ENCODE results near the gene SLC30A3. TPM values are rescaled to one million over a fixed set of nuclear protein-coding genes. Genes with fewer than 3 reads are reported as not detected.

SLC30A3 gene
- total and polyA plus RNA-seq, 2 of the 4 experiments (the other 2 are of a cell fraction) = 0.15 TPM; not detected in 1

DNA sequence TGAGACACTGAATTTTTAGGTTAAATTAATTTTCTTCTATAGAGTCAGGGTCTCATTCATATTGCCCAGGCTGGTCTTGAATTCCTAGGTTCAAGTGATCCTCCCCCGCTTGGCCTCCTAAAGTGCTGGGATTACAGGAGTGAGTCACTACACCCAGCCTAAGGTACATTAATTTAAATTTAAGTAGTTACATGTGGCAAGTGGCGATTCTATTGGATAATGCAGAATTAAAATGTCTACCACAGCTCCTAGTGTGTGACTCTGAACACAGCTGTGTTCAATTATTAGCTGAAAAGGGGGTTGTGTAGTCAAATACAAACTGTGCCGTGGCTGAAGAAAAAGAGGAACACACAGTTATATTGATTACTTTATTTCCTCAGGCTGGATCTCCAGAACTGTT, 47.9 kb downstream of the SLC30A3 start:
- no TSS peak for BruUV-seq (replicated peaks)
- no peaks in the 10 kb centered on the region for H3K27me3 ChIP-seq (ENCODE audit: control insufficient read depth, insufficient read depth, low read length)
- dilution Hi-C loops (cut with HindIII; ENCODE audit: low sequenced_read_pairs, unreplicated experiment) = no loop called here
- no peak overlapping the region for H4K5ac ChIP-seq (ENCODE audit: low read depth, low read length)
- no CpG with 5 or more reads among the region's 3 CpGs for WGBS, 2 experiments (ENCODE audit: extremely low coverage in 2 of 2, insufficient read length in 1 of 2)
- DNase-seq = no peak
- no peak overlapping the region for H3K4ac ChIP-seq (ENCODE audit: low read depth, low read length)
- no peak overlapping the region for H2BK15ac ChIP-seq (ENCODE audit: low read depth, low read length)
- H2AK5ac ChIP-seq (ENCODE audit: low read depth, low read length) = no peak overlapping the region
- peaks cover 38 to 59% of the 10 kb centered on the region in 2 experiments for H3K79me1 ChIP-seq (ENCODE audit: low read depth in 1 of 2, low read length in 2 of 2)
- no peak overlapping the region for H3K9ac ChIP-seq (ENCODE audit: low read depth, low read length)
- no peak overlapping the region for H2BK5ac ChIP-seq (ENCODE audit: low read depth, low read length, poor library complexity, severe bottlenecking)
- H2BK20ac ChIP-seq (ENCODE audit: low read depth, low read length) = no peak overlapping the region
- ATAC-seq (ENCODE audit: low read depth) = no peak
- no peak overlapping the region for H2AK9ac ChIP-seq (replicated peaks; ENCODE audit: low read depth, low read length, poor library complexity)
- no peaks in the 10 kb centered on the region for H4K20me1 ChIP-seq (ENCODE audit: insufficient read depth, low read length)
- H3K18ac ChIP-seq (ENCODE audit: low read depth, low read length) = no peak overlapping the region
- no peak overlapping the region for H4K91ac ChIP-seq (ENCODE audit: insufficient read depth, low read depth, low read length)
- no peaks in the 10 kb centered on the region for H3K9me3 ChIP-seq (ENCODE audit: control insufficient read depth, insufficient read depth, low read length)
- H3K27ac ChIP-seq (ENCODE audit: insufficient read depth, low read length) = no peak overlapping the region
- H3K4me3 ChIP-seq (ENCODE audit: insufficient read depth, low read depth, low read length) = no peak overlapping the region
- POLR2A ChIA-PET (ENCODE audit: unreplicated experiment) = no interaction called here
- intact Hi-C loops (cut with micrococcal nuclease) = no loop called here
- no peak overlapping the region for H3K56ac ChIP-seq (ENCODE audit: extremely low read depth, insufficient read depth, low read length)
- peaks cover 4% of the 10 kb centered on the region; the same call in 1 of the 2 replicates for H3K36me3 ChIP-seq (ENCODE audit: control insufficient read depth, insufficient read depth, low read length)
- no peak overlapping the region for H2AFZ ChIP-seq (replicated peaks; ENCODE audit: low read length, poor library complexity)
- H3K4me1 ChIP-seq (ENCODE audit: control insufficient read depth, insufficient read depth, low read length) = peaks cover 10% of the 10 kb centered on the region
- H3K9me1 ChIP-seq (ENCODE audit: insufficient read depth, low read length) = peaks cover 9% of the 10 kb centered on the region
- no peak overlapping the region for H2BK120ac ChIP-seq (ENCODE audit: low read depth, low read length)
- no peak for TF ChIP-seq MAZ (IDR thresholded peaks at IDR 0.05; ENCODE audit: borderline replicate concordance, low read depth, low read length)
- TF ChIP-seq SMC3 (IDR thresholded peaks at IDR 0.05; ENCODE audit: low read depth, low read length) = no peak
- no peak for TF ChIP-seq FOS (IDR thresholded peaks at IDR 0.05; ENCODE audit: low read depth, low read length)
- TF ChIP-seq CEBPB (IDR thresholded peaks at IDR 0.05; ENCODE audit: low read depth, low read length) = no peak
- TF ChIP-seq MXI1 (IDR thresholded peaks at IDR 0.05; ENCODE audit: borderline replicate concordance, low read depth, low read length) = no peak
- no peak for TF ChIP-seq RAD21 (IDR thresholded peaks at IDR 0.05; ENCODE audit: low read length)
- no peak for TF ChIP-seq RCOR1 (IDR thresholded peaks at IDR 0.05; ENCODE audit: insufficient replicate concordance, low read length)
- no peak for TF ChIP-seq NFE2L2 (IDR thresholded peaks at IDR 0.05; ENCODE audit: low read depth, low read length)
- H3K4me2 ChIP-seq (ENCODE audit: low read depth, low read length) = no peak overlapping the region
- no peak overlapping the region for H3K14ac ChIP-seq (replicated peaks; ENCODE audit: low read depth, low read length)
- CTCF ChIA-PET = no interaction called here
- H4K8ac ChIP-seq (ENCODE audit: low read depth in 2 of 2, low read length in 2 of 2) = no peak overlapping the region
- in situ Hi-C loops (cut with MboI; ENCODE audit: low sequenced_read_pairs) = no loop called here
- H3K23ac ChIP-seq (ENCODE audit: low read depth, low read length) = no peak overlapping the region

Measured in IMR-90 (cell line).